Endothelial cell of umbilical vein (primary cell): ENCODE data around the gene ZBTB7B. TPM values are rescaled to one million over a fixed set of nuclear protein-coding genes. Genes with fewer than 3 reads are reported as not detected.

Experiments used
- BruUV-seq: library from RNA; stranded (reverse); fragments of 400-500 nt; replicated peaks from 2 replicates; lab custom pipeline; 2021; lab: Mats Ljungman, UMichigan
- CTCF ChIA-PET: fragments of 300-600, 350-600 bp; sonication (Branson Sonifier 250); formaldehyde crosslinking; loops from one replicate; lab custom pipeline; 2021; ENCODE audit warnings: antibody characterized with exemption, inconsistent platforms; lab: Charles Lee
- POLR2A ChIA-PET: fragments of 300-600, 350-600 bp; sonication (Branson Sonifier 250); formaldehyde crosslinking; loops from one replicate; lab custom pipeline; 2021; ENCODE audit warnings: antibody characterized with exemption, inconsistent platforms; lab: Charles Lee
- DNase-seq: peaks from one replicate; pipeline ENCODE4 v3.0.0-alpha.2; 2011; ENCODE audit warnings: low read depth, low spot score
- FAIRE-seq: peaks from 2 replicates; lab custom pipeline; 2011; peaks lifted over from hg19 to GRCh38; lab: Jason Lieb, UNC
- H2AFZ ChIP-seq: 2 replicates; pipeline ENCODE4 v1.6.0; 2012; ENCODE audit warnings: low read depth, low read length, control low read depth, inconsistent platforms
- H3K27ac ChIP-seq: 2 replicates; pipeline ENCODE4 v1.5.1; 2011; ENCODE audit warnings: low read depth, mild to moderate bottlenecking, control low read depth, low read length, moderate library complexity; ENCODE audit not compliant: insufficient read depth
- H3K27me3 ChIP-seq, 2 experiments: 2 replicates each; pipeline versions ENCODE4 v1.6.0 to v1.6.1; 2011; ENCODE audit warnings: low read length in 2 of 2, mixed read lengths in 1 of 2; ENCODE audit not compliant: control insufficient read depth in 2 of 2, insufficient read depth in 2 of 2
- H3K36me3 ChIP-seq, 2 experiments: 2 replicates in 1 of 2; 3 replicates in 1 of 2; pipeline ENCODE4 v1.5.1; 2011; ENCODE audit warnings: low read length in 2 of 2, mild to moderate bottlenecking in 1 of 2, moderate library complexity in 1 of 2; ENCODE audit not compliant: control insufficient read depth in 2 of 2, insufficient read depth in 2 of 2; ENCODE audit errors: extremely low read depth in 1 of 2
- H3K4me1 ChIP-seq: 3 replicates; pipeline ENCODE4 v1.5.1; 2011; ENCODE audit warnings: mild to moderate bottlenecking, low read length; ENCODE audit not compliant: control insufficient read depth, insufficient read depth; ENCODE audit errors: extremely low read depth
- H3K4me2 ChIP-seq: 2 replicates; pipeline ENCODE4 v1.6.1; 2011; ENCODE audit warnings: low read length, control low read depth, mixed read lengths; ENCODE audit not compliant: insufficient read depth
- H3K4me3 ChIP-seq, 3 experiments: fragments of 200-600 bp in 1 of 3; sonication (generic), shearing (Covaris generic) in 1 of 3; replicated peaks in 1 of 3; 2 replicates each; pipeline ENCODE4 v1.5.1; 2011 to 2016; ENCODE audit warnings: control low read depth in 3 of 3, low read length in 3 of 3, mild to moderate bottlenecking in 2 of 3, inconsistent platforms in 1 of 3, low read depth in 1 of 3, moderate library complexity in 1 of 3; ENCODE audit not compliant: insufficient read depth in 1 of 3
- H3K79me2 ChIP-seq: 2 replicates; pipeline ENCODE4 v1.6.0; 2012; ENCODE audit warnings: low read length, inconsistent platforms; ENCODE audit not compliant: control insufficient read depth, insufficient read depth
- H3K9ac ChIP-seq: replicated peaks from 2 replicates; pipeline ENCODE3; 2011; ENCODE audit warnings: low read length, control low read depth; ENCODE audit not compliant: insufficient read depth; ENCODE audit errors: extremely low read depth
- H3K9me1 ChIP-seq: replicated peaks from 3 replicates; pipeline ENCODE4 v1.6.0; 2011; ENCODE audit warnings: mild to moderate bottlenecking, low read length; ENCODE audit not compliant: control insufficient read depth, insufficient read depth; ENCODE audit errors: extremely low read depth
- H3K9me3 ChIP-seq: replicated peaks from 2 replicates; pipeline ENCODE4 v1.5.1; 2012; ENCODE audit warnings: low read length, inconsistent platforms; ENCODE audit not compliant: control insufficient read depth, insufficient read depth
- H4K20me1 ChIP-seq: replicated peaks from 2 replicates; pipeline ENCODE3; 2011; ENCODE audit warnings: mild to moderate bottlenecking, low read length; ENCODE audit not compliant: control insufficient read depth, insufficient read depth; ENCODE audit errors: extremely low read depth
- CTCF ChIP-seq, 2 donors: IDR thresholded peaks; 1 replicate in 1 of 2; 2 replicates in 1 of 2; pipeline ENCODE4 v1.5.1; 2011; ENCODE audit warnings: low read length in 2 of 2, mild to moderate bottlenecking in 2 of 2, moderate library complexity in 2 of 2, control low read depth in 1 of 2, inconsistent platforms in 1 of 2, low read depth in 1 of 2; ENCODE audit not compliant: insufficient read depth in 1 of 2; ENCODE audit errors: extremely low read depth in 1 of 2
- EZH2 ChIP-seq: IDR thresholded peaks from 2 replicates; pipeline ENCODE4 v1.6.1; 2012; ENCODE audit warnings: borderline replicate concordance, low read depth, mild to moderate bottlenecking, moderate library complexity, low read length, inconsistent platforms; ENCODE audit not compliant: severe bottlenecking
- FOS ChIP-seq: IDR thresholded peaks from 2 replicates; pipeline ENCODE4 v1.6.1; 2011; ENCODE audit warnings: mild to moderate bottlenecking, low read length, moderate library complexity, borderline replicate concordance; ENCODE audit not compliant: insufficient read depth
- GATA2 ChIP-seq: IDR thresholded peaks from 2 replicates; pipeline ENCODE4 v1.7.0; 2011; ENCODE audit warnings: low read depth, mild to moderate bottlenecking, moderate library complexity, mixed read lengths, low read length; ENCODE audit not compliant: insufficient read length, insufficient read depth
- JUN ChIP-seq: IDR thresholded peaks from 2 replicates; pipeline ENCODE4 v1.6.1; 2011; ENCODE audit warnings: borderline replicate concordance, low read depth; ENCODE audit not compliant: insufficient read length, insufficient read depth
- MAX ChIP-seq: IDR thresholded peaks from 2 replicates; pipeline ENCODE4 v1.6.1; 2011; ENCODE audit not compliant: insufficient read depth, insufficient read length
- MYC ChIP-seq: IDR thresholded peaks from one replicate; pipeline ENCODE4 v1.6.1; 2011; ENCODE audit warnings: mild to moderate bottlenecking, low read depth, low read length
- POLR2A ChIP-seq: IDR thresholded peaks from 2 replicates; pipeline ENCODE4 v1.6.1; 2012; ENCODE audit warnings: low read depth, mild to moderate bottlenecking, control low read depth, low read length
- POLR2AphosphoS5 ChIP-seq: IDR thresholded peaks from 2 replicates; pipeline ENCODE4 v1.6.1; 2012; ENCODE audit warnings: low read depth, mild to moderate bottlenecking, control low read depth, low read length, moderate library complexity; ENCODE audit not compliant: insufficient read depth
- dilution Hi-C: fragments of 300-500 bp; cut with MboI; formaldehyde crosslinking; loops from one replicate; pipeline ENCODE4 v1.15.0; 2019; ENCODE audit warnings: low sequenced_read_pairs; ENCODE audit not compliant: extremely low pct_ligation_motif_present
- intact Hi-C: fragments of 100-400 bp; cut with micrococcal nuclease; formaldehyde crosslinking; loops from one replicate; pipeline ENCODE4 v1.10.0; 2022
- polyA plus RNA-seq, 4 experiments: library from polyadenylated mRNA; depleted of rRNA in 3 of 4; stranded (reverse) in 3 of 4; unstranded in 1 of 4; fragments of >200 nt; gene quantifications; 2 replicates each; pipeline versions ENCODE4 v1.2.1 to v1.2.3, GENCODE V29; 2011 to 2012; ENCODE audit warnings: missing spikeins in 1 of 4
- total RNA-seq: library from RNA; stranded (reverse); gene quantifications from 2 replicates; pipeline ENCODE4 v1.2.3, GENCODE V29; 2021

ZBTB7B gene
- total and polyA plus RNA-seq, 2 donors (not counting 3 experiments of a cell fraction or from before 2014, with no cell fraction given): 20.0 to 26.2 TPM

- CTCF ChIA-PET: interaction anchor here (1.1 to 3.2 kb wide), 2 partner anchors 12 to 23 kb away, joined by 6 to 20 read pairs; partner anchors contain the start of gene ADAM15
- no peak for FAIRE-seq
- POLR2A ChIA-PET: no interaction called here
- BruUV-seq: no TSS peak
- Histone ChIP-seq H3K36me3 (no peaks in the 10 kb centered on the region), H3K79me2 (no peaks in the 10 kb centered on the region), H2AFZ (no peak overlapping the region), H3K4me1 (peaks cover 4% of the 10 kb centered on the region), H3K9ac (no peak overlapping the region), H3K4me2 (no peak overlapping the region), H3K27ac (no peak overlapping the region), H3K9me3 (no peaks in the 10 kb centered on the region), H3K4me3 (no peak overlapping the region), H3K27me3 (peaks cover 0 to 5% of the 10 kb centered on the region in 2 experiments), H3K9me1 (no peaks in the 10 kb centered on the region), H4K20me1 (no peaks in the 10 kb centered on the region)
- no peak for DNase-seq
- TF ChIP-seq JUN (no peak), CTCF (IDR thresholded peaks at IDR 0.05; ENCODE audit: extremely low read depth in 1 of 2, insufficient read depth in 1 of 2, low read depth in 1 of 2, low read length in 2 of 2) (no peak), EZH2 (no peak), GATA2 (no peak), POLR2AphosphoS5 (no peak), POLR2A (no peak), MAX (no peak), FOS (no peak), MYC (no peak)
- dilution Hi-C loops (no loop called here), intact Hi-C loops (no loop called here)
Observed at GRCh38 chr1:155039308-155039669, 36.7 kb downstream of the ZBTB7B start.
